Endothelial cell of umbilical vein (primary cell): ENCODE measurements around the gene USP31. TPM values are rescaled to one million over a fixed set of nuclear protein-coding genes. Genes with fewer than 3 reads are reported as not detected.

ENCODE experiments used
- BruUV-seq: library from RNA; stranded (reverse); fragments of 400-500 nt; replicated peaks from 2 replicates; lab custom pipeline; 2021; lab: Mats Ljungman, UMichigan
- CTCF ChIA-PET: fragments of 300-600, 350-600 bp; sonication (Branson Sonifier 250); formaldehyde crosslinking; loops from one replicate; lab custom pipeline; 2021; ENCODE audit warnings: antibody characterized with exemption, inconsistent platforms; lab: Charles Lee
- POLR2A ChIA-PET: fragments of 300-600, 350-600 bp; sonication (Branson Sonifier 250); formaldehyde crosslinking; loops from one replicate; lab custom pipeline; 2021; ENCODE audit warnings: antibody characterized with exemption, inconsistent platforms; lab: Charles Lee
- DNase-seq: peaks from one replicate; pipeline ENCODE4 v3.0.0-alpha.2; 2011; ENCODE audit warnings: low read depth, low spot score
- FAIRE-seq: peaks from 2 replicates; lab custom pipeline; 2011; peaks lifted over from hg19 to GRCh38; lab: Jason Lieb, UNC
- H2AFZ ChIP-seq: 2 replicates; pipeline ENCODE4 v1.6.0; 2012; ENCODE audit warnings: low read depth, low read length, control low read depth, inconsistent platforms
- H3K27ac ChIP-seq: 2 replicates; pipeline ENCODE4 v1.5.1; 2011; ENCODE audit warnings: low read depth, mild to moderate bottlenecking, control low read depth, low read length, moderate library complexity; ENCODE audit not compliant: insufficient read depth
- H3K27me3 ChIP-seq, 2 experiments: 2 replicates each; pipeline versions ENCODE4 v1.6.0 to v1.6.1; 2011; ENCODE audit warnings: low read length in 2 of 2, mixed read lengths in 1 of 2; ENCODE audit not compliant: control insufficient read depth in 2 of 2, insufficient read depth in 2 of 2
- H3K36me3 ChIP-seq, 2 experiments: 2 replicates in 1 of 2; 3 replicates in 1 of 2; pipeline ENCODE4 v1.5.1; 2011; ENCODE audit warnings: low read length in 2 of 2, mild to moderate bottlenecking in 1 of 2, moderate library complexity in 1 of 2; ENCODE audit not compliant: control insufficient read depth in 2 of 2, insufficient read depth in 2 of 2; ENCODE audit errors: extremely low read depth in 1 of 2
- H3K4me1 ChIP-seq: 3 replicates; pipeline ENCODE4 v1.5.1; 2011; ENCODE audit warnings: mild to moderate bottlenecking, low read length; ENCODE audit not compliant: control insufficient read depth, insufficient read depth; ENCODE audit errors: extremely low read depth
- H3K4me2 ChIP-seq: 2 replicates; pipeline ENCODE4 v1.6.1; 2011; ENCODE audit warnings: low read length, control low read depth, mixed read lengths; ENCODE audit not compliant: insufficient read depth
- H3K4me3 ChIP-seq, 3 experiments: fragments of 200-600 bp in 1 of 3; sonication (generic), shearing (Covaris generic) in 1 of 3; replicated peaks in 1 of 3; 2 replicates each; pipeline ENCODE4 v1.5.1; 2011 to 2016; ENCODE audit warnings: control low read depth in 3 of 3, low read length in 3 of 3, mild to moderate bottlenecking in 2 of 3, inconsistent platforms in 1 of 3, low read depth in 1 of 3, moderate library complexity in 1 of 3; ENCODE audit not compliant: insufficient read depth in 1 of 3
- H3K79me2 ChIP-seq: 2 replicates; pipeline ENCODE4 v1.6.0; 2012; ENCODE audit warnings: low read length, inconsistent platforms; ENCODE audit not compliant: control insufficient read depth, insufficient read depth
- H3K9ac ChIP-seq: replicated peaks from 2 replicates; pipeline ENCODE3; 2011; ENCODE audit warnings: low read length, control low read depth; ENCODE audit not compliant: insufficient read depth; ENCODE audit errors: extremely low read depth
- H3K9me1 ChIP-seq: replicated peaks from 3 replicates; pipeline ENCODE4 v1.6.0; 2011; ENCODE audit warnings: mild to moderate bottlenecking, low read length; ENCODE audit not compliant: control insufficient read depth, insufficient read depth; ENCODE audit errors: extremely low read depth
- H3K9me3 ChIP-seq: replicated peaks from 2 replicates; pipeline ENCODE4 v1.5.1; 2012; ENCODE audit warnings: low read length, inconsistent platforms; ENCODE audit not compliant: control insufficient read depth, insufficient read depth
- H4K20me1 ChIP-seq: replicated peaks from 2 replicates; pipeline ENCODE3; 2011; ENCODE audit warnings: mild to moderate bottlenecking, low read length; ENCODE audit not compliant: control insufficient read depth, insufficient read depth; ENCODE audit errors: extremely low read depth
- EZH2 ChIP-seq: IDR thresholded peaks from 2 replicates; pipeline ENCODE4 v1.6.1; 2012; ENCODE audit warnings: borderline replicate concordance, low read depth, mild to moderate bottlenecking, moderate library complexity, low read length, inconsistent platforms; ENCODE audit not compliant: severe bottlenecking
- FOS ChIP-seq: IDR thresholded peaks from 2 replicates; pipeline ENCODE4 v1.6.1; 2011; ENCODE audit warnings: mild to moderate bottlenecking, low read length, moderate library complexity, borderline replicate concordance; ENCODE audit not compliant: insufficient read depth
- GATA2 ChIP-seq: IDR thresholded peaks from 2 replicates; pipeline ENCODE4 v1.7.0; 2011; ENCODE audit warnings: low read depth, mild to moderate bottlenecking, moderate library complexity, mixed read lengths, low read length; ENCODE audit not compliant: insufficient read length, insufficient read depth
- JUN ChIP-seq: IDR thresholded peaks from 2 replicates; pipeline ENCODE4 v1.6.1; 2011; ENCODE audit warnings: borderline replicate concordance, low read depth; ENCODE audit not compliant: insufficient read length, insufficient read depth
- MAX ChIP-seq: IDR thresholded peaks from 2 replicates; pipeline ENCODE4 v1.6.1; 2011; ENCODE audit not compliant: insufficient read depth, insufficient read length
- MYC ChIP-seq: IDR thresholded peaks from one replicate; pipeline ENCODE4 v1.6.1; 2011; ENCODE audit warnings: mild to moderate bottlenecking, low read depth, low read length
- POLR2A ChIP-seq: IDR thresholded peaks from 2 replicates; pipeline ENCODE4 v1.6.1; 2012; ENCODE audit warnings: low read depth, mild to moderate bottlenecking, control low read depth, low read length
- POLR2AphosphoS5 ChIP-seq: IDR thresholded peaks from 2 replicates; pipeline ENCODE4 v1.6.1; 2012; ENCODE audit warnings: low read depth, mild to moderate bottlenecking, control low read depth, low read length, moderate library complexity; ENCODE audit not compliant: insufficient read depth
- dilution Hi-C: fragments of 300-500 bp; cut with MboI; formaldehyde crosslinking; loops from one replicate; pipeline ENCODE4 v1.15.0; 2019; ENCODE audit warnings: low sequenced_read_pairs; ENCODE audit not compliant: extremely low pct_ligation_motif_present
- intact Hi-C: fragments of 100-400 bp; cut with micrococcal nuclease; formaldehyde crosslinking; loops from one replicate; pipeline ENCODE4 v1.10.0; 2022
- polyA plus RNA-seq, 4 experiments: library from polyadenylated mRNA; depleted of rRNA in 3 of 4; stranded (reverse) in 3 of 4; unstranded in 1 of 4; fragments of >200 nt; gene quantifications; 2 replicates each; pipeline versions ENCODE4 v1.2.1 to v1.2.3, GENCODE V29; 2011 to 2012; ENCODE audit warnings: missing spikeins in 1 of 4
- total RNA-seq: library from RNA; stranded (reverse); gene quantifications from 2 replicates; pipeline ENCODE4 v1.2.3, GENCODE V29; 2021
- TF ChIP-seq, protein P1 (sequence below), 2 donors: IDR thresholded peaks; 1 replicate in 1 of 2; 2 replicates in 1 of 2; pipeline ENCODE4 v1.5.1; 2011; ENCODE audit warnings: low read length in 2 of 2, mild to moderate bottlenecking in 2 of 2, moderate library complexity in 2 of 2, control low read depth in 1 of 2, inconsistent platforms in 1 of 2, low read depth in 1 of 2; ENCODE audit not compliant: insufficient read depth in 1 of 2; ENCODE audit errors: extremely low read depth in 1 of 2

USP31 gene
- total and polyA plus RNA-seq, 2 donors (not counting 3 experiments of a cell fraction or from before 2014, with no cell fraction given) = 14.5 to 42.4 TPM

DNA sequence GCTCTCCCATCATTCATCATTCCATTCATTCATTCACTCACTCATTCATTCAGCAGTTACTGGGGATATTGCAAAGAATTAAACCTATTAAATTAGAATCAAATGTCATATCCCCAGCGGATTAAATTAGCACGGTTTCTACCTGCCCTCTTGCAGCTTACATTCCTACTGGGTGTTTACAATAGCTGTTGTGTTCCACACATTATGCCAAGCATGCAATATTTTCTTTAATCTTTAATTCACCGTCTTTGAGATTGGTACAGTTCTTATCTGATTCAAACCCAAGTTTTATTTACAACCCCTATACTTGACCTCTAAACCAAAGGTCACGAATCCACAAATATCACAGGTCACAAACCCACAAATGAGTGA lies 727 bp upstream of the USP31 start:
- Histone ChIP-seq H3K9ac (no peak overlapping the region), H3K4me3 (peak overlapping the region; percentile 21 to 75 (median 62)), H3K4me2 (peak overlapping the region; percentile 86), H3K36me3 (no peaks in the 10 kb centered on the region), H3K9me3 (no peaks in the 10 kb centered on the region), H3K79me2 (peaks cover 34% of the 10 kb centered on the region), H3K27me3 (peaks cover 0 to 2% of the 10 kb centered on the region in 2 experiments), H2AFZ (peak overlapping the region; percentile 92), H3K9me1 (no peaks in the 10 kb centered on the region), H3K27ac (no peak overlapping the region), H3K4me1 (peaks cover 20% of the 10 kb centered on the region), H4K20me1 (peaks cover 4% of the 10 kb centered on the region)
- no peak for DNase-seq
- POLR2A ChIA-PET = no interaction called here
- FAIRE-seq = no peak
- CTCF ChIA-PET = interaction anchor here (1.4 to 2.4 kb wide), 2 partner anchors 251 to 286 kb away, joined by 10 to 12 read pairs; no protein-coding TSS in a partner anchor
- dilution Hi-C loops (no loop called here), intact Hi-C loops (loop anchor here (1.0 to 5.0 kb wide), 3 partner anchors 18 to 251 kb away; no protein-coding TSS in a partner anchor)
- BruUV-seq = TSS peak; percentile 49
- TF ChIP-seq GATA2 (no peak), POLR2A (no peak), MYC (no peak), FOS (no peak), MAX (no peak), POLR2AphosphoS5 (no peak), EZH2 (no peak), JUN (no peak)
- TF ChIP-seq, protein P1, sequence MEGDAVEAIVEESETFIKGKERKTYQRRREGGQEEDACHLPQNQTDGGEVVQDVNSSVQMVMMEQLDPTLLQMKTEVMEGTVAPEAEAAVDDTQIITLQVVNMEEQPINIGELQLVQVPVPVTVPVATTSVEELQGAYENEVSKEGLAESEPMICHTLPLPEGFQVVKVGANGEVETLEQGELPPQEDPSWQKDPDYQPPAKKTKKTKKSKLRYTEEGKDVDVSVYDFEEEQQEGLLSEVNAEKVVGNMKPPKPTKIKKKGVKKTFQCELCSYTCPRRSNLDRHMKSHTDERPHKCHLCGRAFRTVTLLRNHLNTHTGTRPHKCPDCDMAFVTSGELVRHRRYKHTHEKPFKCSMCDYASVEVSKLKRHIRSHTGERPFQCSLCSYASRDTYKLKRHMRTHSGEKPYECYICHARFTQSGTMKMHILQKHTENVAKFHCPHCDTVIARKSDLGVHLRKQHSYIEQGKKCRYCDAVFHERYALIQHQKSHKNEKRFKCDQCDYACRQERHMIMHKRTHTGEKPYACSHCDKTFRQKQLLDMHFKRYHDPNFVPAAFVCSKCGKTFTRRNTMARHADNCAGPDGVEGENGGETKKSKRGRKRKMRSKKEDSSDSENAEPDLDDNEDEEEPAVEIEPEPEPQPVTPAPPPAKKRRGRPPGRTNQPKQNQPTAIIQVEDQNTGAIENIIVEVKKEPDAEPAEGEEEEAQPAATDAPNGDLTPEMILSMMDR (IDR thresholded peaks at IDR 0.05; ENCODE audit: extremely low read depth in 1 of 2, insufficient read depth in 1 of 2, low read depth in 1 of 2, low read length in 2 of 2) = no peak
